NT2/D1 (cell line): ENCODE results near the gene EVI2A.

Source experiments
- SUZ12 ChIP-seq: IDR thresholded peaks from 2 replicates; pipeline ENCODE4 v1.6.1; 2011; ENCODE audit not compliant: insufficient read length, insufficient read depth; ENCODE audit errors: extremely low read depth
- YY1 ChIP-seq: IDR thresholded peaks from 2 replicates; pipeline ENCODE4 v1.6.1; 2011; ENCODE audit not compliant: insufficient read length, insufficient read depth
- ZNF274 ChIP-seq: IDR thresholded peaks from 2 replicates; pipeline ENCODE4 v1.6.1; 2011; ENCODE audit warnings: mild to moderate bottlenecking, low read depth, low read length

DNA sequence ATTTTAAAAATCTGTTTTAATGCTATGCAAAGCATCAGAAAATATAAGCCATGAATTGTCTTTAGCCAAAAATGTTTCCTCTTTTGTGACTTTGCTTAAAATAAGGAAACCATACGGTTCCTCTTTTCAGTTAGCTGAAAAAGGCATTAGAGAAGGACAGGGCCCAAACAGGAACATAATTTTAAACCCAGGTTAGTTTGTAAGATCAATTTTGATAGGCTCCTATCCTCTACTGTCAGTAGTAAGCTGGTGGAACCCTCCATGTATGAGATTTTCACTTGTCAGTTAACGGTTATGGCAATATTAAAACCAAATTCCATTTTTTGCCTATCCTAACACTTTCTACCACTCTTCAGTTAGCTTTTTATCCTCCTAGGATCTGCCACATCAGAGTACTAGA, 11.9 kb downstream of the EVI2A start:
- TF ChIP-seq YY1 (no peak), SUZ12 (no peak), ZNF274 (no peak)
